B cell (primary cell): Measurements from ENCODE around the gene EDC4. TPM values are rescaled to one million over a fixed set of nuclear protein-coding genes. Genes with fewer than 3 reads are reported as not detected.

ENCODE experiments used
- ATAC-seq: fragments of 200-7000 bp; cut with Tn5 transposase; one replicate; pipeline ENCODE4 v1.10.0; 2021; ENCODE audit warnings: low read depth, mild to moderate bottlenecking, moderate number of reproducible peaks, moderate library complexity
- CTCF ChIA-PET: fragments of 350-600 bp; sonication (Branson Sonifier 250); formaldehyde crosslinking; loops from one replicate; lab custom pipeline; 2021; ENCODE audit warnings: antibody characterized with exemption, inconsistent platforms; lab: Charles Lee
- POLR2A ChIA-PET: fragments of 350-600 bp; sonication (Branson Sonifier 250); formaldehyde crosslinking; loops from one replicate; lab custom pipeline; 2021; ENCODE audit warnings: antibody characterized with exemption; lab: Charles Lee
- DNase-seq: peaks from one replicate; pipeline ENCODE4 v3.0.0; 2013
- H2AFZ ChIP-seq: 2 replicates; pipeline ENCODE4 v1.6.1; 2012; ENCODE audit warnings: mild to moderate bottlenecking, low read depth, low read length; ENCODE audit not compliant: insufficient read depth, poor library complexity, severe bottlenecking
- H3K27ac ChIP-seq, 2 donors: 1 replicate in 1 of 2; 2 replicates in 1 of 2; pipeline ENCODE4 v1.5.1; 2012 to 2013; ENCODE audit warnings: low read length in 2 of 2, mild to moderate bottlenecking in 2 of 2, moderate library complexity in 1 of 2
- H3K27me3 ChIP-seq, 4 experiments: fragments of 200-600 bp in 1 of 4; sonication (generic) in 1 of 4; replicated peaks in 1 of 4; 1 replicate in 2 of 4; 2 replicates in 2 of 4; pipeline versions ENCODE4 v1.6.1 to v1.7.0; 2013 to 2016; ENCODE audit warnings: low read length in 3 of 4, mild to moderate bottlenecking in 2 of 4, mixed read lengths in 1 of 4, moderate library complexity in 1 of 4; ENCODE audit not compliant: insufficient read depth in 4 of 4, control insufficient read depth in 3 of 4; ENCODE audit errors: control extremely low read depth in 1 of 4
- H3K36me3 ChIP-seq, 2 experiments: replicated peaks in 1 of 2; 1 replicate in 1 of 2; 2 replicates in 1 of 2; pipeline versions ENCODE4 v1.6.1 to v1.7.1; 2013; ENCODE audit warnings: low read length in 1 of 2; ENCODE audit not compliant: insufficient read depth in 2 of 2, control insufficient read depth in 1 of 2; ENCODE audit errors: control extremely low read depth in 1 of 2, extremely low read depth in 1 of 2
- H3K4me1 ChIP-seq, 2 donors: fragments of 200-600 bp in 1 of 2; sonication (generic) in 1 of 2; 1 replicate in 1 of 2; 2 replicates in 1 of 2; pipeline versions ENCODE4 v1.5.1 to v1.6.1; 2013 to 2017; ENCODE audit warnings: low read length in 2 of 2; ENCODE audit not compliant: control insufficient read depth in 2 of 2, insufficient read depth in 2 of 2
- H3K4me2 ChIP-seq: replicated peaks from 2 replicates; pipeline ENCODE3; 2012; ENCODE audit warnings: mild to moderate bottlenecking, low read depth, low read length; ENCODE audit not compliant: poor library complexity, severe bottlenecking
- H3K4me3 ChIP-seq, 5 experiments: fragments of 200-600 bp in 1 of 5; sonication (generic) in 1 of 5; 1 replicate in 3 of 5; 2 replicates in 2 of 5; pipeline versions ENCODE4 v1.5.1 to v1.7.0; 2011 to 2016; ENCODE audit warnings: low read length in 4 of 5, mild to moderate bottlenecking in 4 of 5, low read depth in 2 of 5, control low read depth in 1 of 5, moderate library complexity in 1 of 5; ENCODE audit not compliant: insufficient read depth in 1 of 5; ENCODE audit errors: control extremely low read depth in 1 of 5, extremely low read depth in 1 of 5
- H3K79me2 ChIP-seq: fragments of 200-600 bp; sonication (generic); one replicate; pipeline ENCODE4 v1.6.0; 2016; ENCODE audit warnings: low read length; ENCODE audit not compliant: control insufficient read depth, insufficient read depth
- H3K9ac ChIP-seq: fragments of 200-600 bp; sonication (generic); 2 replicates; pipeline ENCODE4 v1.6.1; 2017; ENCODE audit warnings: mild to moderate bottlenecking, low read length, moderate library complexity
- H3K9me3 ChIP-seq, 3 donors: one replicate each; pipeline versions ENCODE4 v1.6.1 to v1.7.1; 2013; ENCODE audit warnings: low read length in 2 of 3; ENCODE audit not compliant: control insufficient read depth in 2 of 3, insufficient read depth in 1 of 3; ENCODE audit errors: control extremely low read depth in 1 of 3
- H4K20me1 ChIP-seq: 2 replicates; pipeline ENCODE4 v1.6.0; 2012; ENCODE audit warnings: mild to moderate bottlenecking, low read length; ENCODE audit not compliant: insufficient read depth, control insufficient read depth, poor library complexity, severe bottlenecking
- H3K27ac Mint-ChIP-seq: one replicate; pipeline ENCODE4 v1.8.0; 2021; ENCODE audit warnings: mixed read lengths
- H3K27me3 Mint-ChIP-seq: one replicate; pipeline ENCODE4 v1.8.0; 2021; ENCODE audit warnings: mixed read lengths
- H3K4me1 Mint-ChIP-seq: one replicate; pipeline ENCODE4 v1.8.0; 2021; ENCODE audit warnings: mixed read lengths
- H3K4me3 Mint-ChIP-seq: one replicate; pipeline ENCODE4 v1.8.0; 2021; ENCODE audit warnings: mixed read lengths
- H3K9me3 Mint-ChIP-seq: one replicate; pipeline ENCODE4 v1.8.0; 2022; ENCODE audit warnings: mixed read lengths; ENCODE audit not compliant: insufficient read depth
- CTCF ChIP-seq: fragments of 200-600 bp; IDR thresholded peaks from one replicate; pipeline ENCODE4 v1.8.0; 2022; ENCODE audit warnings: antibody characterized with exemption, mild to moderate bottlenecking
- EZH2 ChIP-seq: IDR thresholded peaks from 2 replicates; pipeline ENCODE4 v1.6.1; 2012; ENCODE audit warnings: borderline replicate concordance, low read depth, mild to moderate bottlenecking, moderate library complexity, low read length; ENCODE audit not compliant: insufficient read depth, poor library complexity, severe bottlenecking
- WGBS: methylation state at CpG from one replicate; pipeline ENCODE4 v1.1.5; 2013; ENCODE audit warnings: missing lambda C conversion rate; ENCODE audit not compliant: insufficient coverage; 5-methylcytosine and 5-hydroxymethylcytosine counted together
- intact Hi-C: fragments of 100-400 bp; cut with micrococcal nuclease; formaldehyde crosslinking; loops from one replicate; pipeline ENCODE4 v1.10.0; 2022
- polyA plus RNA-seq: library from polyadenylated mRNA; depleted of rRNA; stranded (reverse); fragments of >200 nt; gene quantifications from 2 replicates; pipeline ENCODE4 v1.2.3, GENCODE V29; 2012
- total RNA-seq, 2 donors: library from RNA; stranded (reverse); fragments of 120-200 nt in 1 of 2; gene quantifications; 1 replicate in 1 of 2; 2 replicates in 1 of 2; pipeline versions ENCODE4 v1.2.3 to v1.2.4, GENCODE V29; 2013 to 2022

Gene EDC4
- total and polyA plus RNA-seq, 2 donors (not counting 1 experiment from before 2014, with no cell fraction given) = 84.5 to 95.1 TPM

- peaks cover 18% of the 10 kb centered on the region for H3K4me1 Mint-ChIP-seq
- H3K9me3 Mint-ChIP-seq = no peaks in the 10 kb centered on the region
- no peak overlapping the region for H3K4me3 Mint-ChIP-seq
- Histone ChIP-seq H3K4me3 (no peak overlapping the region), H4K20me1 (no peaks in the 10 kb centered on the region), H3K4me1 (peaks cover 15 to 20% of the 10 kb centered on the region in 2 donors), H3K9ac (no peak overlapping the region), H2AFZ (no peak overlapping the region), H3K27me3 (no peaks in the 10 kb centered on the region), H3K79me2 (peaks cover 14% of the 10 kb centered on the region), H3K27ac (no peak overlapping the region), H3K9me3 (peaks cover 0 to 2% (median 0%) of the 10 kb centered on the region in 3 donors), H3K36me3 (no peaks in the 10 kb centered on the region), H3K4me2 (no peak overlapping the region)
- H3K27me3 Mint-ChIP-seq = no peaks in the 10 kb centered on the region
- 79% methylated on average over 2 of the region's 2 CpGs for WGBS
- intact Hi-C loops = no loop called here
- ATAC-seq = no peak
- TF ChIP-seq EZH2 = no peak
- TF ChIP-seq CTCF = no peak
- H3K27ac Mint-ChIP-seq = no peak overlapping the region
- POLR2A ChIA-PET = interaction anchor here (0.7 kb wide), 2 partner anchors 21 to 101 kb away, joined by 3 read pairs; no protein-coding TSS in a partner anchor
- DNase-seq = no peak
- CTCF ChIA-PET = interaction anchor here (0.9 to 1.4 kb wide), 2 partner anchors 21 to 358 kb away, joined by 3 to 9 read pairs; no protein-coding TSS in a partner anchor
Measured at GRCh38 chr16:67837811-67838210, 35.0 kb upstream of the EDC4 start.

- POLR2A ChIA-PET = interaction anchor here (0.6 kb wide), 1 partner anchor 1485 kb away, joined by 6 read pairs; no protein-coding TSS in a partner anchor
- Mint-ChIP-seq H3K9me3 (no peaks in the 10 kb centered on the region), H3K4me3 (peak overlapping the region; percentile 96), H3K27ac (peak overlapping the region; percentile 98), H3K4me1 (peaks cover 36% of the 10 kb centered on the region), H3K27me3 (no peaks in the 10 kb centered on the region)
- H3K9me3 ChIP-seq = peaks cover 0 to 5% (median 0%) of the 10 kb centered on the region in 3 donors
- DNase-seq (no peak), ATAC-seq (no peak)
- peak overlapping the region; percentile 97 for H3K4me2 ChIP-seq
- peak overlapping the region in 2 of 5 experiments; percentile 74 to 91 for H3K4me3 ChIP-seq
- CTCF ChIA-PET = interaction anchor here (0.6 to 2.6 kb wide), 6 partner anchors 25 to 212 kb away, joined by 3 to 20 read pairs (median 4); no protein-coding TSS in a partner anchor
- H4K20me1 ChIP-seq = peaks cover 15% of the 10 kb centered on the region
- intact Hi-C loops = loop anchor here (1.0 to 10.0 kb wide), 2 partner anchors 25 to 1087 kb away; partner anchors contain the start of gene DYNC1LI2
- H2AFZ ChIP-seq = peak overlapping the region; percentile 99
- no peaks in the 10 kb centered on the region for H3K36me3 ChIP-seq
- TF ChIP-seq CTCF (no peak), EZH2 (no peak)
- 78% methylated on average over 17 of the region's 17 CpGs for WGBS
- H3K79me2 ChIP-seq = peaks cover 22% of the 10 kb centered on the region
- H3K9ac ChIP-seq = peak overlapping the region; percentile 83
- H3K27ac ChIP-seq = peak overlapping the region; percentile 87 to 96
- no peaks in the 10 kb centered on the region for H3K27me3 ChIP-seq
- peaks cover 31 to 41% of the 10 kb centered on the region in 2 donors for H3K4me1 ChIP-seq
Measured at GRCh38 chr16:67841198-67841815, 31.5 kb upstream of the EDC4 start.
